Measurements from ENCODE around the gene UBE2N. TPM values are rescaled to one million over a fixed set of nuclear protein-coding genes. Genes with fewer than 3 reads are reported as not detected.

The UBE2N gene
- total and polyA plus RNA-seq, 3 donors from 2014 or later, result 99.4 to 368 (median 181) TPM

- no peak overlapping the region for H3K27ac ChIP-seq
- DNase-seq, result no peak
- no peak overlapping the region for H3K4me3 ChIP-seq
- peaks cover 12% of the 10 kb centered on the region for H3K4me1 ChIP-seq
- no peaks in the 10 kb centered on the region for H3K9me3 ChIP-seq
- H3K36me3 ChIP-seq (ENCODE audit: low read depth, missing control alignments), result no peaks in the 10 kb centered on the region
- TF ChIP-seq POLR2A (IDR thresholded peaks at IDR 0.05) (no peak), CTCF (IDR thresholded peaks at IDR 0.05) (no peak)
- intact Hi-C loops (cut with DNase I; ENCODE audit: low total_unique reads), result no loop called here
- 91 to 95% methylated on average over 6 of the region's 6 CpGs for WGBS, 2 donors
- H3K27me3 ChIP-seq, result no peaks in the 10 kb centered on the region
These were observed 70.8 kb downstream of the UBE2N start for GRCh38 chr12:93370947-93371346.

- Histone ChIP-seq H3K9me3 (no peaks in the 10 kb centered on the region), H3K27me3 (no peaks in the 10 kb centered on the region), H3K27ac (no peak overlapping the region), H3K4me3 (no peak overlapping the region), H3K36me3 (ENCODE audit: low read depth, missing control alignments) (no peaks in the 10 kb centered on the region), H3K4me1 (peaks cover 9% of the 10 kb centered on the region)
- TF ChIP-seq POLR2A (IDR thresholded peaks at IDR 0.05) (no peak), CTCF (IDR thresholded peaks at IDR 0.05) (no peak)
- intact Hi-C loops (cut with DNase I; ENCODE audit: low total_unique reads), result no loop called here
- no peak for DNase-seq
These were observed 72.2 kb downstream of the UBE2N start for GRCh38 chr12:93369505-93369904.

GRCh38 chr12:93368766-93369165, 73.0 kb downstream of the UBE2N start:
- Histone ChIP-seq H3K4me1 (peaks cover 4% of the 10 kb centered on the region), H3K27ac (no peak overlapping the region), H3K9me3 (no peaks in the 10 kb centered on the region), H3K27me3 (no peaks in the 10 kb centered on the region), H3K4me3 (no peak overlapping the region), H3K36me3 (ENCODE audit: low read depth, missing control alignments) (no peaks in the 10 kb centered on the region)
- intact Hi-C loops (cut with DNase I; ENCODE audit: low total_unique reads), result no loop called here
- no peak for DNase-seq
- 95 to 98% methylated on average over 3 of the region's 3 CpGs for WGBS, 2 donors
- TF ChIP-seq CTCF (IDR thresholded peaks at IDR 0.05) (no peak), POLR2A (IDR thresholded peaks at IDR 0.05) (no peak)

- no peak overlapping the region for H3K27ac ChIP-seq
- H3K27me3 ChIP-seq, result no peaks in the 10 kb centered on the region
- H3K36me3 ChIP-seq (ENCODE audit: low read depth, missing control alignments), result no peaks in the 10 kb centered on the region
- H3K4me3 ChIP-seq, result no peak overlapping the region
- no peaks in the 10 kb centered on the region for H3K4me1 ChIP-seq
- TF ChIP-seq POLR2A (IDR thresholded peaks at IDR 0.05) (no peak), CTCF (IDR thresholded peaks at IDR 0.05) (no peak)
- no peaks in the 10 kb centered on the region for H3K9me3 ChIP-seq
- no peak for DNase-seq
- WGBS, 2 donors, result 93 to 97% methylated on average over 4 of the region's 4 CpGs
- intact Hi-C loops (cut with DNase I; ENCODE audit: low total_unique reads), result no loop called here
These were observed 75.3 kb downstream of the UBE2N start for GRCh38 chr12:93366422-93366821.

- Histone ChIP-seq H3K4me3 (no peak overlapping the region), H3K9me3 (no peaks in the 10 kb centered on the region), H3K4me1 (no peaks in the 10 kb centered on the region), H3K36me3 (ENCODE audit: low read depth, missing control alignments) (no peaks in the 10 kb centered on the region), H3K27me3 (no peaks in the 10 kb centered on the region), H3K27ac (no peak overlapping the region)
- 80 to 84% methylated on average over 7 of the region's 7 CpGs for WGBS, 2 donors
- TF ChIP-seq POLR2A (IDR thresholded peaks at IDR 0.05) (no peak), CTCF (IDR thresholded peaks at IDR 0.05) (no peak)
- intact Hi-C loops (cut with DNase I; ENCODE audit: low total_unique reads), result no loop called here
- no peak for DNase-seq
These were observed 75.9 kb downstream of the UBE2N start for GRCh38 chr12:93365616-93366405.
